ENCODE results near the gene CHI3L2.
A peak's percentile ranks its signal among the peaks of the same experiment; 100 is the strongest.

- no peak for TF ChIP-seq CTCF (IDR thresholded peaks at IDR 0.05)
- peak in 1 of 2 donors; percentile 43 for TF ChIP-seq POLR2A (IDR thresholded peaks at IDR 0.05)
These were observed 23.1 kb upstream of the CHI3L2 start for GRCh38 chr1:111204201-111204982.
